ENCODE results near the gene LGI1.

Gene LGI1

GRCh38 chr10:93760490-93760889 is 2.8 kb downstream of the LGI1 start:
- Histone ChIP-seq H3K4me3 (ENCODE audit: low read length) (no peak overlapping the region), H3K27me3 (ENCODE audit: insufficient read depth, low read length) (peaks cover 16% of the 10 kb centered on the region), H2AFZ (ENCODE audit: low read depth, low read length) (no peak overlapping the region), H3K9me3 (ENCODE audit: low read length) (no peaks in the 10 kb centered on the region), H3K4me1 (ENCODE audit: insufficient read depth, low read length) (peaks cover 6% of the 10 kb centered on the region), H3K36me3 (ENCODE audit: insufficient read depth, low read length) (no peaks in the 10 kb centered on the region)

- H3K36me3 ChIP-seq (ENCODE audit: insufficient read depth, low read length) = no peaks in the 10 kb centered on the region
These were observed 5.2 kb downstream of the LGI1 start for GRCh38 chr10:93762979-93763391.

GRCh38 chr10:93766918-93767317 is 9.2 kb downstream of the LGI1 start:
- no peaks in the 10 kb centered on the region for H3K36me3 ChIP-seq (ENCODE audit: insufficient read depth, low read length)
- H3K9me3 ChIP-seq (ENCODE audit: low read length) = no peaks in the 10 kb centered on the region
- H3K27me3 ChIP-seq (ENCODE audit: insufficient read depth, low read length) = peaks cover 3% of the 10 kb centered on the region
- peaks cover 7% of the 10 kb centered on the region for H3K4me1 ChIP-seq (ENCODE audit: insufficient read depth, low read length)
- H3K4me3 ChIP-seq (ENCODE audit: low read length) = no peak overlapping the region
- H2AFZ ChIP-seq (ENCODE audit: low read depth, low read length) = no peak overlapping the region

More at GRCh38 chr10:93762979-93763391, 5.2 kb downstream of the LGI1 start:
- no peak overlapping the region for H2AFZ ChIP-seq (ENCODE audit: low read depth, low read length)
- peaks cover 9% of the 10 kb centered on the region for H3K4me1 ChIP-seq (ENCODE audit: insufficient read depth, low read length)
- H3K9me3 ChIP-seq (ENCODE audit: low read length) = no peaks in the 10 kb centered on the region
- no peak overlapping the region for H3K4me3 ChIP-seq (ENCODE audit: low read length)
- H3K27me3 ChIP-seq (ENCODE audit: insufficient read depth, low read length) = peaks cover 7% of the 10 kb centered on the region

GRCh38 chr10:93767724-93768399 is 10.1 kb downstream of the LGI1 start:
- Histone ChIP-seq H3K4me1 (ENCODE audit: insufficient read depth, low read length) (peaks cover 7% of the 10 kb centered on the region), H3K4me3 (ENCODE audit: low read length) (no peak overlapping the region), H3K9me3 (ENCODE audit: low read length) (no peaks in the 10 kb centered on the region), H3K27me3 (ENCODE audit: insufficient read depth, low read length) (peaks cover 3% of the 10 kb centered on the region), H3K36me3 (ENCODE audit: insufficient read depth, low read length) (no peaks in the 10 kb centered on the region), H2AFZ (ENCODE audit: low read depth, low read length) (no peak overlapping the region)

GRCh38 chr10:93768892-93769291 is 11.2 kb downstream of the LGI1 start:
- Histone ChIP-seq H3K36me3 (ENCODE audit: insufficient read depth, low read length) (no peaks in the 10 kb centered on the region), H2AFZ (ENCODE audit: low read depth, low read length) (no peak overlapping the region), H3K4me3 (ENCODE audit: low read length) (no peak overlapping the region), H3K4me1 (ENCODE audit: insufficient read depth, low read length) (peaks cover 7% of the 10 kb centered on the region), H3K27me3 (ENCODE audit: insufficient read depth, low read length) (peaks cover 3% of the 10 kb centered on the region), H3K9me3 (ENCODE audit: low read length) (no peaks in the 10 kb centered on the region)

GRCh38 chr10:93771354-93771753 is 13.6 kb downstream of the LGI1 start:
- no peak overlapping the region for H3K4me3 ChIP-seq (ENCODE audit: low read length)
- no peaks in the 10 kb centered on the region for H3K9me3 ChIP-seq (ENCODE audit: low read length)
- peaks cover 7% of the 10 kb centered on the region for H3K4me1 ChIP-seq (ENCODE audit: insufficient read depth, low read length)
- H3K36me3 ChIP-seq (ENCODE audit: insufficient read depth, low read length) = no peaks in the 10 kb centered on the region
- peaks cover 3% of the 10 kb centered on the region for H3K27me3 ChIP-seq (ENCODE audit: insufficient read depth, low read length)
- H2AFZ ChIP-seq (ENCODE audit: low read depth, low read length) = no peak overlapping the region

GRCh38 chr10:93773120-93773519 is 15.4 kb downstream of the LGI1 start:
- Histone ChIP-seq H3K4me1 (ENCODE audit: insufficient read depth, low read length) (peaks cover 6% of the 10 kb centered on the region), H3K27me3 (ENCODE audit: insufficient read depth, low read length) (no peaks in the 10 kb centered on the region), H3K4me3 (ENCODE audit: low read length) (no peak overlapping the region), H3K9me3 (ENCODE audit: low read length) (no peaks in the 10 kb centered on the region), H3K36me3 (ENCODE audit: insufficient read depth, low read length) (no peaks in the 10 kb centered on the region), H2AFZ (ENCODE audit: low read depth, low read length) (no peak overlapping the region)

- no peak overlapping the region for H2AFZ ChIP-seq (ENCODE audit: low read depth, low read length)
- H3K4me1 ChIP-seq (ENCODE audit: insufficient read depth, low read length) = peaks cover 6% of the 10 kb centered on the region
- H3K9me3 ChIP-seq (ENCODE audit: low read length) = no peaks in the 10 kb centered on the region
- no peaks in the 10 kb centered on the region for H3K36me3 ChIP-seq (ENCODE audit: insufficient read depth, low read length)
- H3K4me3 ChIP-seq (ENCODE audit: low read length) = no peak overlapping the region
- no peaks in the 10 kb centered on the region for H3K27me3 ChIP-seq (ENCODE audit: insufficient read depth, low read length)
These were observed 16.0 kb downstream of the LGI1 start for GRCh38 chr10:93773705-93774104.

- Histone ChIP-seq H2AFZ (ENCODE audit: low read depth, low read length) (no peak overlapping the region), H3K9me3 (ENCODE audit: low read length) (no peaks in the 10 kb centered on the region), H3K27me3 (ENCODE audit: insufficient read depth, low read length) (no peaks in the 10 kb centered on the region), H3K36me3 (ENCODE audit: insufficient read depth, low read length) (no peaks in the 10 kb centered on the region), H3K4me1 (ENCODE audit: insufficient read depth, low read length) (peaks cover 6% of the 10 kb centered on the region), H3K4me3 (ENCODE audit: low read length) (no peak overlapping the region)
These were observed 17.6 kb downstream of the LGI1 start for GRCh38 chr10:93775356-93775755.

- Histone ChIP-seq H3K9me3 (ENCODE audit: low read length) (no peaks in the 10 kb centered on the region), H3K4me3 (ENCODE audit: low read length) (no peak overlapping the region), H3K27me3 (ENCODE audit: insufficient read depth, low read length) (no peaks in the 10 kb centered on the region), H3K36me3 (ENCODE audit: insufficient read depth, low read length) (no peaks in the 10 kb centered on the region), H2AFZ (ENCODE audit: low read depth, low read length) (no peak overlapping the region), H3K4me1 (ENCODE audit: insufficient read depth, low read length) (peaks cover 6% of the 10 kb centered on the region)
These were observed 19.4 kb downstream of the LGI1 start for GRCh38 chr10:93777092-93777491.

GRCh38 chr10:93784059-93784458 is 26.3 kb downstream of the LGI1 start:
- Histone ChIP-seq H3K9me3 (ENCODE audit: low read length) (no peaks in the 10 kb centered on the region), H3K4me1 (ENCODE audit: insufficient read depth, low read length) (no peaks in the 10 kb centered on the region), H2AFZ (ENCODE audit: low read depth, low read length) (no peak overlapping the region), H3K36me3 (ENCODE audit: insufficient read depth, low read length) (no peaks in the 10 kb centered on the region), H3K4me3 (ENCODE audit: low read length) (no peak overlapping the region), H3K27me3 (ENCODE audit: insufficient read depth, low read length) (no peaks in the 10 kb centered on the region)

- no peak overlapping the region for H2AFZ ChIP-seq (ENCODE audit: low read depth, low read length)
- peaks cover 8% of the 10 kb centered on the region for H3K4me1 ChIP-seq (ENCODE audit: insufficient read depth, low read length)
- no peaks in the 10 kb centered on the region for H3K9me3 ChIP-seq (ENCODE audit: low read length)
- H3K27me3 ChIP-seq (ENCODE audit: insufficient read depth, low read length) = no peaks in the 10 kb centered on the region
- no peaks in the 10 kb centered on the region for H3K36me3 ChIP-seq (ENCODE audit: insufficient read depth, low read length)
- no peak overlapping the region for H3K4me3 ChIP-seq (ENCODE audit: low read length)
These were observed 30.9 kb downstream of the LGI1 start for GRCh38 chr10:93788413-93789208.

GRCh38 chr10:93790439-93790838 is 32.7 kb downstream of the LGI1 start:
- Histone ChIP-seq H3K4me1 (ENCODE audit: insufficient read depth, low read length) (peaks cover 8% of the 10 kb centered on the region), H2AFZ (ENCODE audit: low read depth, low read length) (peak overlapping the region; percentile 61), H3K36me3 (ENCODE audit: insufficient read depth, low read length) (no peaks in the 10 kb centered on the region), H3K9me3 (ENCODE audit: low read length) (no peaks in the 10 kb centered on the region), H3K27me3 (ENCODE audit: insufficient read depth, low read length) (no peaks in the 10 kb centered on the region), H3K4me3 (ENCODE audit: low read length) (peak overlapping the region; percentile 31)

Data from neuron (in vitro differentiated cells).